Measurements from ENCODE around the gene DOCK4. TPM values are rescaled to one million over a fixed set of nuclear protein-coding genes. Genes with fewer than 3 reads are reported as not detected.

The DOCK4 gene
- total RNA-seq, 1 experiment from 2014 or later: 20.4 TPM

DNA sequence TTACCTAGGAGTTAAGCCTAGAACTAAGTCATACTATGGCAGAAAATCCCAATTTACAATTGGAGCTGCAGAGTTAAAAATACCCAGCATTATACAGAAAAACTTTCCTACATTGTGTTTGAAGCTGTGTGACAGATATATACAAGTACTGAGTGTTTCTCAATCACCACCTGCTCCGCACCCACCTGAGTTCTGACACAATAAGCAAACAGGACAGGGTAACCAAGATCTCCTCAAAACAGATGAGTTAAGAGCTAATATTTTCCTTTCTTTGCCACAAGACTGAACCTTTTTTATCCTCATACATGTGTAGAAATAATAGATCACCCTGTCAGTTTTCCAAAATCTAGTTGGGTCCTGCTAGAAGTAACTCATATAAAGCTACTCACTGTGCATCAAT lies 186.3 kb downstream of the DOCK4 start:
- Mint-ChIP-seq H3K27ac (no peak overlapping the region), H3K4me3 (no peak overlapping the region), H3K9me3 (no peaks in the 10 kb centered on the region), H3K27me3 (ENCODE audit: low read depth) (no peaks in the 10 kb centered on the region; the same call in 1 of the 2 replicates), H3K4me1 (peaks cover 7% of the 10 kb centered on the region), H3K36me3 (no peaks in the 10 kb centered on the region)
- ATAC-seq (no peak), DNase-seq (ENCODE audit: low spot score) (no peak)
- POLR2A ChIA-PET: no interaction called here
- CTCF ChIA-PET: interaction anchor here (0.5 kb wide), 1 partner anchor 14 kb away, joined by 3 read pairs; no protein-coding TSS in a partner anchor
- TF ChIP-seq CREM (CRISPR knock-in tag; IDR thresholded peaks at IDR 0.05) (no peak), SOX15 (CRISPR knock-in tag; IDR thresholded peaks at IDR 0.05) (no peak), SMAD3 (CRISPR knock-in tag; IDR thresholded peaks at IDR 0.05; ENCODE audit: borderline replicate concordance) (no peak), EMX1 (CRISPR knock-in tag; IDR thresholded peaks at IDR 0.05) (no peak), TEAD4 (CRISPR knock-in tag; IDR thresholded peaks at IDR 0.05) (no peak)
- TF ChIP-seq, protein P1, sequence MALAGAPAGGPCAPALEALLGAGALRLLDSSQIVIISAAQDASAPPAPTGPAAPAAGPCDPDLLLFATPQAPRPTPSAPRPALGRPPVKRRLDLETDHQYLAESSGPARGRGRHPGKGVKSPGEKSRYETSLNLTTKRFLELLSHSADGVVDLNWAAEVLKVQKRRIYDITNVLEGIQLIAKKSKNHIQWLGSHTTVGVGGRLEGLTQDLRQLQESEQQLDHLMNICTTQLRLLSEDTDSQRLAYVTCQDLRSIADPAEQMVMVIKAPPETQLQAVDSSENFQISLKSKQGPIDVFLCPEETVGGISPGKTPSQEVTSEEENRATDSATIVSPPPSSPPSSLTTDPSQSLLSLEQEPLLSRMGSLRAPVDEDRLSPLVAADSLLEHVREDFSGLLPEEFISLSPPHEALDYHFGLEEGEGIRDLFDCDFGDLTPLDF (CRISPR knock-in tag; IDR thresholded peaks at IDR 0.05): no peak
- TF ChIP-seq, protein P2, sequence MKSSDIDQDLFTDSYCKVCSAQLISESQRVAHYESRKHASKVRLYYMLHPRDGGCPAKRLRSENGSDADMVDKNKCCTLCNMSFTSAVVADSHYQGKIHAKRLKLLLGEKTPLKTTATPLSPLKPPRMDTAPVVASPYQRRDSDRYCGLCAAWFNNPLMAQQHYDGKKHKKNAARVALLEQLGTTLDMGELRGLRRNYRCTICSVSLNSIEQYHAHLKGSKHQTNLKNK (CRISPR knock-in tag; IDR thresholded peaks at IDR 0.05): no peak
- TF ChIP-seq, protein P3, sequence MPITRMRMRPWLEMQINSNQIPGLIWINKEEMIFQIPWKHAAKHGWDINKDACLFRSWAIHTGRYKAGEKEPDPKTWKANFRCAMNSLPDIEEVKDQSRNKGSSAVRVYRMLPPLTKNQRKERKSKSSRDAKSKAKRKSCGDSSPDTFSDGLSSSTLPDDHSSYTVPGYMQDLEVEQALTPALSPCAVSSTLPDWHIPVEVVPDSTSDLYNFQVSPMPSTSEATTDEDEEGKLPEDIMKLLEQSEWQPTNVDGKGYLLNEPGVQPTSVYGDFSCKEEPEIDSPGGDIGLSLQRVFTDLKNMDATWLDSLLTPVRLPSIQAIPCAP (CRISPR knock-in tag; IDR thresholded peaks at IDR 0.05): no peak

DNA sequence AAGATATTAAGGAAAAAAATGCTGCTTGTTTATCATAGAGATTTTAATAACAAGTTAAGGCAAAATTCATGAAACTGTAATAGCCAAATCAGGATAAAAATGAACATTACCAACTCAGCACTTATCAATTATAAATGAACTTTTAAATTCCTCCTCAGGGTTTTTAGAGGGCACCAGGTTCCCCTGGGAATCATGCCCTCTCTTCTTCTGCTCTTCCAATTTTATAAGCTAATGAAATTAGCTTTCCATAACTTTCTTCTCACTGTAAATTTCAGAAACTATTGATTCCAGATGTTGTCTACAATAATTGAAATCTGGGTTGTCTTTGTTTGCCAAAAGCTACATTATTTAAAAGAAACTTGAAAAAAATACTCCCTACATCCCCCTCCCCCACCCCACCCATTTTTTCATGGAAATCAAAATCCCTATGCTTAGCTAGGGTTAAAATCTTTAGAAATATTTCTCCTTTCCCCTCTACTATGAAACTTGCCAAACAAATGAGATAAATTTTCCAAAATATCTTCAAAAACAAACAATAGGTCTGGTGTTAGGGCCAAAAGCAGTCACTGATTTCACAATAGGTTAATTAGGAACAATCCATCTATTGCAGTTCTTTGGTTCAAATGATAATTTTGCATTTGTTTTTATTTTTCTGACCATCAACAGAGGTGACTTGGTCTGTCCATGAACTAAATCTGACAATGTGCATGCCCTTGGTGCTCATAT lies 187.7 kb downstream of the DOCK4 start:
- Mint-ChIP-seq H3K9me3 (no peaks in the 10 kb centered on the region), H3K27me3 (ENCODE audit: low read depth) (no peaks in the 10 kb centered on the region), H3K4me1 (no peaks in the 10 kb centered on the region; the same call in 1 of the 2 replicates), H3K4me3 (no peak overlapping the region), H3K36me3 (no peaks in the 10 kb centered on the region), H3K27ac (no peak overlapping the region)
- ATAC-seq: no peak
- ChIA-PET CTCF (no interaction called here), POLR2A (interaction anchor here (0.6 kb wide), 1 partner anchor 85 kb away, joined by 4 read pairs; no protein-coding TSS in a partner anchor)
- no peak for DNase-seq (ENCODE audit: low spot score)
- TF ChIP-seq, protein P4, sequence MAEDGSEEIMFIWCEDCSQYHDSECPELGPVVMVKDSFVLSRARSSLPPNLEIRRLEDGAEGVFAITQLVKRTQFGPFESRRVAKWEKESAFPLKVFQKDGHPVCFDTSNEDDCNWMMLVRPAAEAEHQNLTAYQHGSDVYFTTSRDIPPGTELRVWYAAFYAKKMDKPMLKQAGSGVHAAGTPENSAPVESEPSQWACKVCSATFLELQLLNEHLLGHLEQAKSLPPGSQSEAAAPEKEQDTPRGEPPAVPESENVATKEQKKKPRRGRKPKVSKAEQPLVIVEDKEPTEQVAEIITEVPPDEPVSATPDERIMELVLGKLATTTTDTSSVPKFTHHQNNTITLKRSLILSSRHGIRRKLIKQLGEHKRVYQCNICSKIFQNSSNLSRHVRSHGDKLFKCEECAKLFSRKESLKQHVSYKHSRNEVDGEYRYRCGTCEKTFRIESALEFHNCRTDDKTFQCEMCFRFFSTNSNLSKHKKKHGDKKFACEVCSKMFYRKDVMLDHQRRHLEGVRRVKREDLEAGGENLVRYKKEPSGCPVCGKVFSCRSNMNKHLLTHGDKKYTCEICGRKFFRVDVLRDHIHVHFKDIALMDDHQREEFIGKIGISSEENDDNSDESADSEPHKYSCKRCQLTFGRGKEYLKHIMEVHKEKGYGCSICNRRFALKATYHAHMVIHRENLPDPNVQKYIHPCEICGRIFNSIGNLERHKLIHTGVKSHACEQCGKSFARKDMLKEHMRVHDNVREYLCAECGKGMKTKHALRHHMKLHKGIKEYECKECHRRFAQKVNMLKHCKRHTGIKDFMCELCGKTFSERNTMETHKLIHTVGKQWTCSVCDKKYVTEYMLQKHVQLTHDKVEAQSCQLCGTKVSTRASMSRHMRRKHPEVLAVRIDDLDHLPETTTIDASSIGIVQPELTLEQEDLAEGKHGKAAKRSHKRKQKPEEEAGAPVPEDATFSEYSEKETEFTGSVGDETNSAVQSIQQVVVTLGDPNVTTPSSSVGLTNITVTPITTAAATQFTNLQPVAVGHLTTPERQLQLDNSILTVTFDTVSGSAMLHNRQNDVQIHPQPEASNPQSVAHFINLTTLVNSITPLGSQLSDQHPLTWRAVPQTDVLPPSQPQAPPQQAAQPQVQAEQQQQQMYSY (CRISPR knock-in tag; IDR thresholded peaks at IDR 0.05): no peak
- TF ChIP-seq JUN (CRISPR knock-in tag; IDR thresholded peaks at IDR 0.05) (no peak), NFYB (CRISPR knock-in tag; conservative IDR thresholded peaks at IDR 0.05; ENCODE audit: low read depth) (no peak), HMGA2 (CRISPR knock-in tag; IDR thresholded peaks at IDR 0.05) (no peak), SOX15 (CRISPR knock-in tag; IDR thresholded peaks at IDR 0.05) (no peak), SMAD4 (CRISPR knock-in tag; IDR thresholded peaks at IDR 0.05) (no peak)

DNA sequence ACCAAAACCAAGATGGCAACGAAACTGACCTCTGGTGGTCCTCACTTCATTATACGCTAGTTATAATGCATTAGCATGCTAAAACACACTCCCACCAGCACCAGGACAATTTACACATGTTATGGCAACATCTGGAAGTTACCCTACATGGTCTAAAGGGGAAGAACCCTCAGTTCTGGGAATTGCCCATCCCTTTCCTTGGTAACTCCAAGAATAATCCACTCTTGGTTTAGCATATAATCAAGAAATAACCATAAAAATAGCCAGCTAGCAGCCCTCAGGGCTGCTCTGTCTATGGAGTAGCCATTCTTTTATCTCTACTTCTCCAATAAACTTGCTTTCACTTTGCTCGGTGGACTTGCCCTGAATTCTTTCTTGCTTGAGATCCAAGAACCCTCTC lies 191.1 kb downstream of the DOCK4 start:
- Mint-ChIP-seq H3K9me3 (no peaks in the 10 kb centered on the region), H3K27ac (no peak overlapping the region), H3K27me3 (ENCODE audit: low read depth) (no peaks in the 10 kb centered on the region), H3K4me1 (peaks cover 4% of the 10 kb centered on the region), H3K4me3 (no peak overlapping the region), H3K36me3 (no peaks in the 10 kb centered on the region)
- POLR2A ChIA-PET: no interaction called here
- ATAC-seq: no peak
- CTCF ChIA-PET: no interaction called here
- no peak for DNase-seq (ENCODE audit: low spot score)
- TF ChIP-seq SMAD4 (CRISPR knock-in tag; IDR thresholded peaks at IDR 0.05) (no peak), ZBTB21 (CRISPR knock-in tag; IDR thresholded peaks at IDR 0.05; ENCODE audit: borderline replicate concordance) (no peak), RORB (CRISPR knock-in tag; IDR thresholded peaks at IDR 0.05) (no peak), MXD4 (CRISPR knock-in tag; IDR thresholded peaks at IDR 0.05; ENCODE audit: borderline replicate concordance) (no peak), FOXK1 (CRISPR knock-in tag; IDR thresholded peaks at IDR 0.05) (no peak), KAT7 (CRISPR knock-in tag; IDR thresholded peaks at IDR 0.05; ENCODE audit: borderline replicate concordance) (no peak), GTF2I (CRISPR knock-in tag; conservative IDR thresholded peaks at IDR 0.05) (no peak), ZNF121 (CRISPR knock-in tag; IDR thresholded peaks at IDR 0.05) (no peak)
- TF ChIP-seq, protein P5, sequence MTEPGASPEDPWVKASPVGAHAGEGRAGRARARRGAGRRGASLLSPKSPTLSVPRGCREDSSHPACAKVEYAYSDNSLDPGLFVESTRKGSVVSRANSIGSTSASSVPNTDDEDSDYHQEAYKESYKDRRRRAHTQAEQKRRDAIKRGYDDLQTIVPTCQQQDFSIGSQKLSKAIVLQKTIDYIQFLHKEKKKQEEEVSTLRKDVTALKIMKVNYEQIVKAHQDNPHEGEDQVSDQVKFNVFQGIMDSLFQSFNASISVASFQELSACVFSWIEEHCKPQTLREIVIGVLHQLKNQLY (CRISPR knock-in tag; IDR thresholded peaks at IDR 0.05): no peak
- TF ChIP-seq, protein P2 (CRISPR knock-in tag; IDR thresholded peaks at IDR 0.05): no peak
- TF ChIP-seq, protein P6, sequence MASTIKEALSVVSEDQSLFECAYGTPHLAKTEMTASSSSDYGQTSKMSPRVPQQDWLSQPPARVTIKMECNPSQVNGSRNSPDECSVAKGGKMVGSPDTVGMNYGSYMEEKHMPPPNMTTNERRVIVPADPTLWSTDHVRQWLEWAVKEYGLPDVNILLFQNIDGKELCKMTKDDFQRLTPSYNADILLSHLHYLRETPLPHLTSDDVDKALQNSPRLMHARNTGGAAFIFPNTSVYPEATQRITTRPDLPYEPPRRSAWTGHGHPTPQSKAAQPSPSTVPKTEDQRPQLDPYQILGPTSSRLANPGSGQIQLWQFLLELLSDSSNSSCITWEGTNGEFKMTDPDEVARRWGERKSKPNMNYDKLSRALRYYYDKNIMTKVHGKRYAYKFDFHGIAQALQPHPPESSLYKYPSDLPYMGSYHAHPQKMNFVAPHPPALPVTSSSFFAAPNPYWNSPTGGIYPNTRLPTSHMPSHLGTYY (CRISPR knock-in tag; IDR thresholded peaks at IDR 0.05): no peak
